ENCODE measurements around the gene SMG7.

DNA sequence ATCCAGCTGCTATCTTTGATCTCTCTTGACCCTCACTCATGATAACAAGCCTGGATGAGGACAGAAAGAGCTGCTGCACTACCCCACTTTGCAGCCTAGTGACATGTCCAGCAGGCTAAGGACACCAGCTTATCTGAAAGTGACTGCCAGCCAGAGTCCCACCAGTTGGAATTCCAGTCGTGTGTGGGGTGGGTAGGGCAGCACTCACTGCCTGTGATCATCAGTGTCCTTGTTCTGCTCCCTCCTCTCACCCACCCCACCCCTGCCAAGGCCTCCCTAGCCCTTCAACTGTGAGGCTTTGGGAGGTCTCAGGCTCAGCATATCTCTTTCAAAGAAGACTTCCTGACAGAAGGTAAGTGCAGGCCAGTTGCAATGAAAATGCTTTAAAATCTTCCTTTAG is 38.6 kb upstream of the SMG7 start:
- TF ChIP-seq, protein P1, sequence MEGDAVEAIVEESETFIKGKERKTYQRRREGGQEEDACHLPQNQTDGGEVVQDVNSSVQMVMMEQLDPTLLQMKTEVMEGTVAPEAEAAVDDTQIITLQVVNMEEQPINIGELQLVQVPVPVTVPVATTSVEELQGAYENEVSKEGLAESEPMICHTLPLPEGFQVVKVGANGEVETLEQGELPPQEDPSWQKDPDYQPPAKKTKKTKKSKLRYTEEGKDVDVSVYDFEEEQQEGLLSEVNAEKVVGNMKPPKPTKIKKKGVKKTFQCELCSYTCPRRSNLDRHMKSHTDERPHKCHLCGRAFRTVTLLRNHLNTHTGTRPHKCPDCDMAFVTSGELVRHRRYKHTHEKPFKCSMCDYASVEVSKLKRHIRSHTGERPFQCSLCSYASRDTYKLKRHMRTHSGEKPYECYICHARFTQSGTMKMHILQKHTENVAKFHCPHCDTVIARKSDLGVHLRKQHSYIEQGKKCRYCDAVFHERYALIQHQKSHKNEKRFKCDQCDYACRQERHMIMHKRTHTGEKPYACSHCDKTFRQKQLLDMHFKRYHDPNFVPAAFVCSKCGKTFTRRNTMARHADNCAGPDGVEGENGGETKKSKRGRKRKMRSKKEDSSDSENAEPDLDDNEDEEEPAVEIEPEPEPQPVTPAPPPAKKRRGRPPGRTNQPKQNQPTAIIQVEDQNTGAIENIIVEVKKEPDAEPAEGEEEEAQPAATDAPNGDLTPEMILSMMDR (IDR thresholded peaks at IDR 0.05): no peak
- TF ChIP-seq POLR2A (IDR thresholded peaks at IDR 0.05) (no peak), EP300 (IDR thresholded peaks at IDR 0.05) (no peak)

Measured in tibial nerve (tissue), 4 donors.